Measurements from ENCODE around the gene FBF1.

GRCh38 chr17:75889454-75889853 lies 51.4 kb downstream of the FBF1 start:
- TF ChIP-seq CTCF (IDR thresholded peaks at IDR 0.05) (no peak), POLR2A (IDR thresholded peaks at IDR 0.05) (no peak), POLR2AphosphoS5 (IDR thresholded peaks at IDR 0.05; ENCODE audit: insufficient read depth in 1 of 2, low read depth in 1 of 2) (no peak)

Data from vagina (tissue), 2 donors.